B cell (primary cell): Measurements from ENCODE around the gene ENC1. TPM values are rescaled to one million over a fixed set of nuclear protein-coding genes. Genes with fewer than 3 reads are reported as not detected.

ENCODE experiments used
- ATAC-seq: fragments of 200-7000 bp; cut with Tn5 transposase; one replicate; pipeline ENCODE4 v1.10.0; 2021; ENCODE audit warnings: low read depth, mild to moderate bottlenecking, moderate number of reproducible peaks, moderate library complexity
- CTCF ChIA-PET: fragments of 350-600 bp; sonication (Branson Sonifier 250); formaldehyde crosslinking; loops from one replicate; lab custom pipeline; 2021; ENCODE audit warnings: antibody characterized with exemption, inconsistent platforms; lab: Charles Lee
- POLR2A ChIA-PET: fragments of 350-600 bp; sonication (Branson Sonifier 250); formaldehyde crosslinking; loops from one replicate; lab custom pipeline; 2021; ENCODE audit warnings: antibody characterized with exemption; lab: Charles Lee
- DNase-seq: peaks from one replicate; pipeline ENCODE4 v3.0.0; 2013
- H2AFZ ChIP-seq: 2 replicates; pipeline ENCODE4 v1.6.1; 2012; ENCODE audit warnings: mild to moderate bottlenecking, low read depth, low read length; ENCODE audit not compliant: insufficient read depth, poor library complexity, severe bottlenecking
- H3K27ac ChIP-seq, 2 donors: 1 replicate in 1 of 2; 2 replicates in 1 of 2; pipeline ENCODE4 v1.5.1; 2012 to 2013; ENCODE audit warnings: low read length in 2 of 2, mild to moderate bottlenecking in 2 of 2, moderate library complexity in 1 of 2
- H3K27me3 ChIP-seq, 4 experiments: fragments of 200-600 bp in 1 of 4; sonication (generic) in 1 of 4; replicated peaks in 1 of 4; 1 replicate in 2 of 4; 2 replicates in 2 of 4; pipeline versions ENCODE4 v1.6.1 to v1.7.0; 2013 to 2016; ENCODE audit warnings: low read length in 3 of 4, mild to moderate bottlenecking in 2 of 4, mixed read lengths in 1 of 4, moderate library complexity in 1 of 4; ENCODE audit not compliant: insufficient read depth in 4 of 4, control insufficient read depth in 3 of 4; ENCODE audit errors: control extremely low read depth in 1 of 4
- H3K36me3 ChIP-seq, 2 experiments: replicated peaks in 1 of 2; 1 replicate in 1 of 2; 2 replicates in 1 of 2; pipeline versions ENCODE4 v1.6.1 to v1.7.1; 2013; ENCODE audit warnings: low read length in 1 of 2; ENCODE audit not compliant: insufficient read depth in 2 of 2, control insufficient read depth in 1 of 2; ENCODE audit errors: control extremely low read depth in 1 of 2, extremely low read depth in 1 of 2
- H3K4me1 ChIP-seq, 2 donors: fragments of 200-600 bp in 1 of 2; sonication (generic) in 1 of 2; 1 replicate in 1 of 2; 2 replicates in 1 of 2; pipeline versions ENCODE4 v1.5.1 to v1.6.1; 2013 to 2017; ENCODE audit warnings: low read length in 2 of 2; ENCODE audit not compliant: control insufficient read depth in 2 of 2, insufficient read depth in 2 of 2
- H3K4me2 ChIP-seq: replicated peaks from 2 replicates; pipeline ENCODE3; 2012; ENCODE audit warnings: mild to moderate bottlenecking, low read depth, low read length; ENCODE audit not compliant: poor library complexity, severe bottlenecking
- H3K4me3 ChIP-seq, 5 experiments: fragments of 200-600 bp in 1 of 5; sonication (generic) in 1 of 5; 1 replicate in 3 of 5; 2 replicates in 2 of 5; pipeline versions ENCODE4 v1.5.1 to v1.7.0; 2011 to 2016; ENCODE audit warnings: low read length in 4 of 5, mild to moderate bottlenecking in 4 of 5, low read depth in 2 of 5, control low read depth in 1 of 5, moderate library complexity in 1 of 5; ENCODE audit not compliant: insufficient read depth in 1 of 5; ENCODE audit errors: control extremely low read depth in 1 of 5, extremely low read depth in 1 of 5
- H3K79me2 ChIP-seq: fragments of 200-600 bp; sonication (generic); one replicate; pipeline ENCODE4 v1.6.0; 2016; ENCODE audit warnings: low read length; ENCODE audit not compliant: control insufficient read depth, insufficient read depth
- H3K9ac ChIP-seq: fragments of 200-600 bp; sonication (generic); 2 replicates; pipeline ENCODE4 v1.6.1; 2017; ENCODE audit warnings: mild to moderate bottlenecking, low read length, moderate library complexity
- H3K9me3 ChIP-seq, 3 donors: one replicate each; pipeline versions ENCODE4 v1.6.1 to v1.7.1; 2013; ENCODE audit warnings: low read length in 2 of 3; ENCODE audit not compliant: control insufficient read depth in 2 of 3, insufficient read depth in 1 of 3; ENCODE audit errors: control extremely low read depth in 1 of 3
- H4K20me1 ChIP-seq: 2 replicates; pipeline ENCODE4 v1.6.0; 2012; ENCODE audit warnings: mild to moderate bottlenecking, low read length; ENCODE audit not compliant: insufficient read depth, control insufficient read depth, poor library complexity, severe bottlenecking
- H3K27ac Mint-ChIP-seq: one replicate; pipeline ENCODE4 v1.8.0; 2021; ENCODE audit warnings: mixed read lengths
- H3K27me3 Mint-ChIP-seq: one replicate; pipeline ENCODE4 v1.8.0; 2021; ENCODE audit warnings: mixed read lengths
- H3K4me1 Mint-ChIP-seq: one replicate; pipeline ENCODE4 v1.8.0; 2021; ENCODE audit warnings: mixed read lengths
- H3K4me3 Mint-ChIP-seq: one replicate; pipeline ENCODE4 v1.8.0; 2021; ENCODE audit warnings: mixed read lengths
- H3K9me3 Mint-ChIP-seq: one replicate; pipeline ENCODE4 v1.8.0; 2022; ENCODE audit warnings: mixed read lengths; ENCODE audit not compliant: insufficient read depth
- CTCF ChIP-seq: fragments of 200-600 bp; IDR thresholded peaks from one replicate; pipeline ENCODE4 v1.8.0; 2022; ENCODE audit warnings: antibody characterized with exemption, mild to moderate bottlenecking
- EZH2 ChIP-seq: IDR thresholded peaks from 2 replicates; pipeline ENCODE4 v1.6.1; 2012; ENCODE audit warnings: borderline replicate concordance, low read depth, mild to moderate bottlenecking, moderate library complexity, low read length; ENCODE audit not compliant: insufficient read depth, poor library complexity, severe bottlenecking
- WGBS: methylation state at CpG from one replicate; pipeline ENCODE4 v1.1.5; 2013; ENCODE audit warnings: missing lambda C conversion rate; ENCODE audit not compliant: insufficient coverage; 5-methylcytosine and 5-hydroxymethylcytosine counted together
- intact Hi-C: fragments of 100-400 bp; cut with micrococcal nuclease; formaldehyde crosslinking; loops from one replicate; pipeline ENCODE4 v1.10.0; 2022
- polyA plus RNA-seq: library from polyadenylated mRNA; depleted of rRNA; stranded (reverse); fragments of >200 nt; gene quantifications from 2 replicates; pipeline ENCODE4 v1.2.3, GENCODE V29; 2012
- total RNA-seq, 2 donors: library from RNA; stranded (reverse); fragments of 120-200 nt in 1 of 2; gene quantifications; 1 replicate in 1 of 2; 2 replicates in 1 of 2; pipeline versions ENCODE4 v1.2.3 to v1.2.4, GENCODE V29; 2013 to 2022

Gene ENC1
- total and polyA plus RNA-seq, 2 donors (not counting 1 experiment from before 2014, with no cell fraction given), result 7.2 to 14.6 TPM

DNA sequence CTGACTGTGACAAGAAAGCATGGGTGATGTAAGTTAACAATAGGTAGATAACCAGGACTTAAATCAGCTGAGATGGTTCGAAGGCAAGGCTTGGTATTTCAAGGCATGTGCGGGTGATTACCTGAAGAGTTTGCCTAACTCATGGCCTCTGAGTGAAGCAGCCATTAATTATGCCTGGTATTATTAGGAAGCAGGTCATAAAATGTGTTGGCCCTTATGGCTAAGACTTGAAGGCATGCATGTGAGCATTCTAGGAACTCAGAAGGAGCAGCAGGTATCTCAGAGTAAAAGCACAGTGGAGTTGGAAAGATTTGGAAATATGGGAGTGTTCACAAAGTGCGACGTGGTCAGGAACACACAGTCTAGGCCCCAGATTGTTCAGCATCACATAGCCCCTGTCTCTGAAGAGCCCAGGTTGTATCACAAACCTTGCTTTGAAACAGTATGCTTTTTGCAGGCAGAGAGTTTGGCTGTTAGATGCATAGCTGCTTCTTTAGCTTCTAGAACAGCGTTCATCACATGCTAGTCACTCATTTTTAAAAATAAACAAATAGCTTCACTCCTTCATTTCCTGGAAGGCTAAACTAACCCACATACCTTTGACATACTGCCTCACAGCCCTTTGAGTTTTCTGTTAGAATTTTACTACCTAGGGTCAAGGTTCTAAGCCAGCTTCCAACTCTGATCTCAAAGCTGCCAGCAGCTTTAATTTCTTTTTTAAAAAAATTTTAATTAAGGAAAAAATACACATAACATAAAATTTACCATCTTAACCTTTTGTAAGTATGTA is 46.6 kb upstream of the ENC1 start:
- H3K9me3 ChIP-seq, result no peaks in the 10 kb centered on the region
- no peaks in the 10 kb centered on the region for H3K27me3 Mint-ChIP-seq
- H3K4me2 ChIP-seq, result no peak overlapping the region
- ATAC-seq, result no peak
- ChIA-PET POLR2A (interaction anchor here (0.6 kb wide), 1 partner anchor 8 kb away, joined by 5 read pairs; no protein-coding TSS in a partner anchor), CTCF (interaction anchor here (0.6 to 1.7 kb wide), 3 partner anchors 14 to 84 kb away, joined by 3 to 5 read pairs (median 4); no protein-coding TSS in a partner anchor)
- H3K4me1 ChIP-seq, result peaks cover 12 to 16% of the 10 kb centered on the region in 2 donors
- peak overlapping the region; percentile 18 for H3K4me3 Mint-ChIP-seq
- no peaks in the 10 kb centered on the region for H4K20me1 ChIP-seq
- H3K27me3 ChIP-seq, result no peaks in the 10 kb centered on the region
- no peak for DNase-seq
- peak overlapping the region in 1 of 2 donors; percentile 67 for H3K27ac ChIP-seq
- H3K9me3 Mint-ChIP-seq, result no peaks in the 10 kb centered on the region
- H3K4me3 ChIP-seq, result no peak overlapping the region
- no peak for TF ChIP-seq CTCF
- no peak for TF ChIP-seq EZH2
- no peak overlapping the region for H3K9ac ChIP-seq
- H3K79me2 ChIP-seq, result no peaks in the 10 kb centered on the region
- H2AFZ ChIP-seq, result no peak overlapping the region
- intact Hi-C loops, result loop anchor here (5.0 to 10.0 kb wide), 2 partner anchors 825 to 1842 kb away; partner anchors contain the start of genes CERT1 and POLK
- WGBS, result 94% methylated on average over 5 of the region's 5 CpGs
- H3K4me1 Mint-ChIP-seq, result peaks cover 20% of the 10 kb centered on the region
- peak overlapping the region; percentile 34 for H3K27ac Mint-ChIP-seq
- peaks cover 0 to 19% of the 10 kb centered on the region in 2 experiments for H3K36me3 ChIP-seq
